Measurements from ENCODE around the gene SRPRB. TPM values are rescaled to one million over a fixed set of nuclear protein-coding genes. Genes with fewer than 3 reads are reported as not detected.

The SRPRB gene
- total RNA-seq, 1 experiment from 2014 or later = 43.4 TPM

DNA sequence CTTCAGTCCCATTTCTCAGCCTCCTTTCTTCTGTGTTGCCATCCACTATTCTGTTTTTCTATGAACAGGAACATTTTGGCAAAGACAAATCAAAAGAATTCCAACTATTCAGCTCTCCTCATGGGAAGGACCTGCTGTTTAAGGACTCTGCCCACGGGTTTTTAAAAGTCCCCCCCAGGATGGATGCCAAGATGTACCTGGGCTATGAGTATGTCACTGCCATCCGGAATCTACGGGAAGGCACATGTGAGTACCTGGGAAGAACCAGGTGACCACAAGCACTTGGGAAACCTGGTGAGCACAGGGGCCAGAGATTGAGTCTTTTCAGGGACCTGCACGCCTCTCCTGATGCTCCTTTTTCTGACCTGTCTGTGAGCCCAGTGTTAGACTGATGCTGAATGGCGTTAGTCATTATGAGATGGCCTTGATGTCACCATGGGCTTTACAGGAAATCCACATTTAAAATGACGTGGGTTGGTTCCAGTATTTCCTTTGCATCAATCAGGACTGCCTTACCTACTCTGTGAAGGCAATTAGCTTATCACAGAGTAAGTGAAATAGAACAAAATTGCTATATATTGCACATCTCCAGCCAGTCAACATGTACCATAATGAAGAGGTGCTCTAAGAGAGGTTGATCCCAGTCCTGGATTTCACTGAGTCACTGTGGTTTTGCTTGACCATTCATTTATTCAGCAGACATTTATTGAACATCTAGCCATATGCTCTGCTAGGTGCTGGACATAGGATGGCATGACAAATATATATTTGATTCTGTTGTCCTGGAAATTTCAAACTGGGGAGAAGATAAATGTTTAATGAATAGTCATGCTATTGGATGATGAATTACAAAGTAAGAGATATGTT is 47.7 kb upstream of the SRPRB start:
- Histone ChIP-seq H3F3A (ENCODE audit: low read length, unreplicated experiment) (no peaks in the 10 kb centered on the region), H3K4me2 (ENCODE audit: low read length) (no peak overlapping the region), H3K27ac (ENCODE audit: low read length) (no peak overlapping the region), H3K79me2 (ENCODE audit: low read length) (no peaks in the 10 kb centered on the region), H3K27me3 (ENCODE audit: low read length) (no peaks in the 10 kb centered on the region), H3K36me3 (ENCODE audit: low read depth, low read length) (no peaks in the 10 kb centered on the region), H3K9me3 (ENCODE audit: low read length) (no peaks in the 10 kb centered on the region), H3K9me2 (replicated peaks; ENCODE audit: low read length) (no peaks in the 10 kb centered on the region), H3K4me3 (ENCODE audit: low read length) (no peak overlapping the region), H3K4me1 (ENCODE audit: insufficient read depth, low read length) (no peaks in the 10 kb centered on the region), H2AFZ (ENCODE audit: low read length) (no peak overlapping the region), H3K9ac (ENCODE audit: low read length) (no peak overlapping the region), H4K20me1 (ENCODE audit: low read length) (no peaks in the 10 kb centered on the region)
- CTCF ChIA-PET = no interaction called here
- POLR2A ChIA-PET (ENCODE audit: unreplicated experiment) = no interaction called here
- ATAC-seq (no peak), DNase-seq (no peak)
- TF ChIP-seq, protein P1, sequence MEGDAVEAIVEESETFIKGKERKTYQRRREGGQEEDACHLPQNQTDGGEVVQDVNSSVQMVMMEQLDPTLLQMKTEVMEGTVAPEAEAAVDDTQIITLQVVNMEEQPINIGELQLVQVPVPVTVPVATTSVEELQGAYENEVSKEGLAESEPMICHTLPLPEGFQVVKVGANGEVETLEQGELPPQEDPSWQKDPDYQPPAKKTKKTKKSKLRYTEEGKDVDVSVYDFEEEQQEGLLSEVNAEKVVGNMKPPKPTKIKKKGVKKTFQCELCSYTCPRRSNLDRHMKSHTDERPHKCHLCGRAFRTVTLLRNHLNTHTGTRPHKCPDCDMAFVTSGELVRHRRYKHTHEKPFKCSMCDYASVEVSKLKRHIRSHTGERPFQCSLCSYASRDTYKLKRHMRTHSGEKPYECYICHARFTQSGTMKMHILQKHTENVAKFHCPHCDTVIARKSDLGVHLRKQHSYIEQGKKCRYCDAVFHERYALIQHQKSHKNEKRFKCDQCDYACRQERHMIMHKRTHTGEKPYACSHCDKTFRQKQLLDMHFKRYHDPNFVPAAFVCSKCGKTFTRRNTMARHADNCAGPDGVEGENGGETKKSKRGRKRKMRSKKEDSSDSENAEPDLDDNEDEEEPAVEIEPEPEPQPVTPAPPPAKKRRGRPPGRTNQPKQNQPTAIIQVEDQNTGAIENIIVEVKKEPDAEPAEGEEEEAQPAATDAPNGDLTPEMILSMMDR (conservative IDR thresholded peaks at IDR 0.05; ENCODE audit: low read depth, low read length) = no peak
- TF ChIP-seq EZH2 (IDR thresholded peaks at IDR 0.05; ENCODE audit: low read length, unreplicated experiment) (no peak), EZH2phosphoT487 (IDR thresholded peaks at IDR 0.05; ENCODE audit: borderline replicate concordance, low read length) (no peak)
- intact Hi-C loops (cut with micrococcal nuclease) = no loop called here
- BruUV-seq (replicated peaks) = no TSS peak

DNA sequence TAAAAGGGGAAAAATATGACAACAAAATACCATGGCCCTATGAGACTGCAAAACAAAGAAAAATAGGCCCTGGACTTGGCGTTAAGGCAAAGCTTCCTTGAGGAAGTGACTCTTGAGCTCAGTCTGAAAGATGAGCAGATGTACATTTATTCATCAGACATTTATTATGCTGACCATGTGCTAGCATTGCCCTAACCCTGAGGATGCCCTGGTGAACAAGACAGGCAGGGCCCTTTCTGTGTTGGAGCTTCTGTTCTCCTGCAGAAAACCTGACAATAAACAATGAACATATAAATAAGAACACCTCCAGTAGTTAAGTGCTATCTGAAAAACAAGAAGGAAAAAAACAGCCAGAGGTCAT is 47.1 kb upstream of the SRPRB start:
- BruUV-seq (replicated peaks) = no TSS peak
- Histone ChIP-seq H3K79me2 (ENCODE audit: low read length) (no peaks in the 10 kb centered on the region), H3K36me3 (ENCODE audit: low read depth, low read length) (no peaks in the 10 kb centered on the region), H4K20me1 (ENCODE audit: low read length) (no peaks in the 10 kb centered on the region), H3F3A (ENCODE audit: low read length, unreplicated experiment) (no peaks in the 10 kb centered on the region), H3K27ac (ENCODE audit: low read length) (no peak overlapping the region), H3K4me1 (ENCODE audit: insufficient read depth, low read length) (no peaks in the 10 kb centered on the region), H2AFZ (ENCODE audit: low read length) (no peak overlapping the region), H3K9me3 (ENCODE audit: low read length) (no peaks in the 10 kb centered on the region), H3K27me3 (ENCODE audit: low read length) (no peaks in the 10 kb centered on the region), H3K4me3 (ENCODE audit: low read length) (no peak overlapping the region), H3K9me2 (replicated peaks; ENCODE audit: low read length) (no peaks in the 10 kb centered on the region), H3K9ac (ENCODE audit: low read length) (no peak overlapping the region), H3K4me2 (ENCODE audit: low read length) (no peak overlapping the region)
- ChIA-PET CTCF (no interaction called here), POLR2A (ENCODE audit: unreplicated experiment) (no interaction called here)
- TF ChIP-seq, protein P1 (conservative IDR thresholded peaks at IDR 0.05; ENCODE audit: low read depth, low read length) = no peak
- no peak for TF ChIP-seq EZH2 (IDR thresholded peaks at IDR 0.05; ENCODE audit: low read length, unreplicated experiment)
- ATAC-seq = no peak
- no peak for DNase-seq
- intact Hi-C loops (cut with micrococcal nuclease) = no loop called here

DNA sequence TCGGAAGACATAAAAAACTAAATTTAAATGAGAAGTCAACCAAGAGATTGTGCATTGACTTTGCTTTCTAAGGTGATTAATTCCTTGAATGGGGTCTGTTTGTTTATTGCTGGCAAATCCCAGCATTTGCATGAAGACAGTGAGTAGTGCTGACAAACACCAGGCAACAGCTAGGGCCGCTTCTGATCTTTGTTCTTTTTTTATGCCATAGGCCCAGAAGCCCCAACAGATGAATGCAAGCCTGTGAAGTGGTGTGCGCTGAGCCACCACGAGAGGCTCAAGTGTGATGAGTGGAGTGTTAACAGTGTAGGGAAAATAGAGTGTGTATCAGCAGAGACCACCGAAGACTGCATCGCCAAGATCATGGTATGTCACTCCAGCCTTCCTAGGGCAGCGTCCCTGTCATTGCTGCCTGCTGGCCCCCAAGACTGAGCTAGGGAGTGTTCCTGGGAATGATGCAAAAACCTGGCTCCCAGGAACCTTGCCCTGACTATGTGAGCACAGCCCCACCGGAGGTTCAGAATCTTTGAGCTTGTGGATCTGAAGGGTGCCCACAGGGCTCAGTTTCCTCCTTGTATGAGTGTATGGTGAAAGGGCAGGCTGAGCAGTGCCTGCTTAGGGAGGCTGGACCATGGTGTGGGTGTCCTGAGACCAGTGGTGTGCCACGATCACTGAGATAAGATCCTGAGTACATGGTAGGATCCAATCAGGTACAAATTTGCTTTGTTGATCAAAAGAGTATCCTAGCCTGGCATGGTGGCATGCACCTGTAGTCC is 46.5 kb upstream of the SRPRB start:
- Histone ChIP-seq H3K4me2 (ENCODE audit: low read length) (no peak overlapping the region), H4K20me1 (ENCODE audit: low read length) (no peaks in the 10 kb centered on the region), H3K4me1 (ENCODE audit: insufficient read depth, low read length) (no peaks in the 10 kb centered on the region), H3K27ac (ENCODE audit: low read length) (no peak overlapping the region), H3K9ac (ENCODE audit: low read length) (no peak overlapping the region), H3K79me2 (ENCODE audit: low read length) (no peaks in the 10 kb centered on the region), H3K27me3 (ENCODE audit: low read length) (no peaks in the 10 kb centered on the region), H3K9me2 (replicated peaks; ENCODE audit: low read length) (no peaks in the 10 kb centered on the region), H2AFZ (ENCODE audit: low read length) (no peak overlapping the region), H3K36me3 (ENCODE audit: low read depth, low read length) (no peaks in the 10 kb centered on the region), H3K9me3 (ENCODE audit: low read length) (no peaks in the 10 kb centered on the region), H3K4me3 (ENCODE audit: low read length) (no peak overlapping the region), H3F3A (ENCODE audit: low read length, unreplicated experiment) (no peaks in the 10 kb centered on the region)
- DNase-seq (no peak), ATAC-seq (no peak)
- TF ChIP-seq EZH2 (IDR thresholded peaks at IDR 0.05; ENCODE audit: low read length, unreplicated experiment) (no peak), EZH2phosphoT487 (IDR thresholded peaks at IDR 0.05; ENCODE audit: borderline replicate concordance, low read length) (no peak)
- TF ChIP-seq, protein P1 (conservative IDR thresholded peaks at IDR 0.05; ENCODE audit: low read depth, low read length) = no peak
- intact Hi-C loops (cut with micrococcal nuclease) = no loop called here
- POLR2A ChIA-PET (ENCODE audit: unreplicated experiment) = no interaction called here
- CTCF ChIA-PET = no interaction called here
- BruUV-seq (replicated peaks) = no TSS peak

All from PC-3 (cell line).